Osteoblast (primary cell): ENCODE results near the gene TPD52L2. TPM values are rescaled to one million over a fixed set of nuclear protein-coding genes. Genes with fewer than 3 reads are reported as not detected.

Experiments
- DNase-seq: peaks from one replicate; pipeline ENCODE4 v3.0.0; 2011; ENCODE audit warnings: low spot score, mixed read lengths; ENCODE audit not compliant: insufficient read length; ENCODE audit errors: missing footprints
- H2AFZ ChIP-seq: 2 replicates; pipeline ENCODE4 v1.6.0; 2011; ENCODE audit warnings: mild to moderate bottlenecking, low read length
- H3K27ac ChIP-seq: 2 replicates; pipeline ENCODE4 v1.5.1; 2011; ENCODE audit warnings: mild to moderate bottlenecking, low read depth, low read length, moderate library complexity
- H3K27me3 ChIP-seq: 2 replicates; pipeline ENCODE4 v1.6.0; 2012; ENCODE audit warnings: mild to moderate bottlenecking, control low read depth, inconsistent platforms, low read length, moderate library complexity; ENCODE audit not compliant: insufficient read depth
- H3K36me3 ChIP-seq: 2 replicates; pipeline ENCODE4 v1.5.1; 2011; ENCODE audit warnings: mild to moderate bottlenecking, low read length, control low read depth, moderate library complexity; ENCODE audit not compliant: insufficient read depth
- H3K4me1 ChIP-seq: 2 replicates; pipeline ENCODE4 v1.5.1; 2011; ENCODE audit warnings: mild to moderate bottlenecking, low read length, control low read depth, moderate library complexity; ENCODE audit not compliant: insufficient read depth
- H3K4me2 ChIP-seq: 2 replicates; pipeline ENCODE4 v1.6.0; 2011; ENCODE audit warnings: mild to moderate bottlenecking, low read length; ENCODE audit not compliant: insufficient read depth
- H3K4me3 ChIP-seq: fragments of 200-600 bp; sonication (generic); 3 replicates; pipeline ENCODE4 v1.5.1; 2012; ENCODE audit warnings: mild to moderate bottlenecking, low read length, inconsistent platforms; ENCODE audit not compliant: insufficient read depth
- H3K79me2 ChIP-seq: 2 replicates; pipeline ENCODE4 v1.6.0; 2012; ENCODE audit warnings: mild to moderate bottlenecking, low read length, control low read depth, inconsistent platforms; ENCODE audit not compliant: insufficient read depth
- H3K9me3 ChIP-seq: 2 replicates; pipeline ENCODE4 v1.5.1; 2011; ENCODE audit warnings: low read depth, low read length, control low read depth
- H4K20me1 ChIP-seq: 2 replicates; pipeline ENCODE4 v1.6.0; 2012; ENCODE audit warnings: mild to moderate bottlenecking, low read length, control low read depth; ENCODE audit not compliant: insufficient read depth
- CTCF ChIP-seq: IDR thresholded peaks from 2 replicates; pipeline ENCODE4 v1.5.1; 2011; ENCODE audit warnings: mild to moderate bottlenecking, low read depth, low read length, moderate library complexity; ENCODE audit errors: extremely low read depth
- total RNA-seq: library from RNA; depleted of rRNA; stranded (reverse); fragments of >200 nt; gene quantifications from 2 replicates; pipeline ENCODE4 v1.2.3, GENCODE V29; 2012

The TPD52L2 gene
- total RNA-seq, 1 donor = 115 TPM

DNA sequence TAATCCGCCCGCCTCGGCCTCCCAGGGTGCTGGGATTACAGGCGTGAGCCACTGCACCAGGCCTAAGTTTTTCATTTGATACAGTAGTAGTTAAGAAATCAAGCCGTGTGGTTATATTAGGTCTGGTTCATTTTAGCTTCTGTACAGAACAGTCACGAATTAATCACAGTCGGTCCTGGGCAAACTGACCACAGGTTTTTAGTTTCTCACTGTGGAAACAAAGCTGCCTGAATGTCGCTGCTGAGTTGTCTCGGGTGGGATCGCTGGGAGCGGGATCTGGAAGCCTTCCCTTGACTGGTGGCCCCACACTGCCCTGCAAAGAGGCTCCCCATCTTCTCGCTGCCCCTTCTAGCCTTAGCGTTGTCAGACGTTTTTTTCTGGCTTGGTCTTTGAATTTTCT is 72.5 kb downstream of the TPD52L2 start:
- Histone ChIP-seq H3K4me1 (no peaks in the 10 kb centered on the region), H3K36me3 (peaks cover 39% of the 10 kb centered on the region), H2AFZ (no peak overlapping the region), H3K27me3 (no peaks in the 10 kb centered on the region), H3K27ac (no peak overlapping the region), H3K79me2 (peaks cover 52% of the 10 kb centered on the region), H3K4me2 (no peak overlapping the region), H3K4me3 (no peak overlapping the region), H3K9me3 (no peaks in the 10 kb centered on the region), H4K20me1 (peaks cover 52% of the 10 kb centered on the region)
- DNase-seq = peak; percentile 80
- no peak for TF ChIP-seq CTCF

- Histone ChIP-seq H3K4me3 (no peak overlapping the region), H3K4me2 (no peak overlapping the region), H3K27ac (no peak overlapping the region), H3K79me2 (peaks cover 41% of the 10 kb centered on the region), H3K27me3 (no peaks in the 10 kb centered on the region), H2AFZ (no peak overlapping the region), H4K20me1 (peaks cover 55% of the 10 kb centered on the region), H3K36me3 (peaks cover 36% of the 10 kb centered on the region), H3K4me1 (no peaks in the 10 kb centered on the region), H3K9me3 (no peaks in the 10 kb centered on the region)
- TF ChIP-seq CTCF = no peak
- peak; percentile 83 for DNase-seq
These were observed 74.2 kb downstream of the TPD52L2 start for GRCh38 chr20:63939061-63939935.

DNA sequence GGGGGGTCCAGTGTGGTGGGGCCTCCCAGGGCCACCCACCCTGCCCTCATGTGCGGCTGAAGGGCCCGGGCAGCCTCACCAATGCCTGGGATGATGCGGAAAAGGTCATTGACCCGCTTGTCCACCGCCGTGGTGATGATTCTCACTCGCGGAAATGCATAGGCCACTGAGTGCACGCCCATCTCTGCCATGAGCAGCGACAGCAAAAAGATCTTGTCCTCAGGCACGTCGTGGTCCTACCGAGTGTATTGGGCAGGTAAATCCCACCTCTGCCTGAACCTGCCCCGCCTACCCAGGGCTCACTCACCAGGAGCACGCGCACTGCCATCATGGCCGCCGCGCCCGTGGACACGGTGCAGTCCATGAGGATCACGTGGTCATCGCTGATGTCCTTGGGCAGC is 75.0 kb downstream of the TPD52L2 start:
- Histone ChIP-seq H3K9me3 (no peaks in the 10 kb centered on the region), H2AFZ (no peak overlapping the region), H3K4me3 (no peak overlapping the region), H3K79me2 (peaks cover 37% of the 10 kb centered on the region), H3K27me3 (no peaks in the 10 kb centered on the region), H4K20me1 (peaks cover 54% of the 10 kb centered on the region), H3K36me3 (peaks cover 30% of the 10 kb centered on the region), H3K4me1 (no peaks in the 10 kb centered on the region), H3K4me2 (no peak overlapping the region), H3K27ac (no peak overlapping the region)
- peak; percentile 69 for DNase-seq
- no peak for TF ChIP-seq CTCF

- peak; percentile 83 for DNase-seq
- no peak for TF ChIP-seq CTCF
- no peaks in the 10 kb centered on the region for H3K27me3 ChIP-seq
- H3K79me2 ChIP-seq = peaks cover 37% of the 10 kb centered on the region
- no peak overlapping the region for H3K4me2 ChIP-seq
- no peaks in the 10 kb centered on the region for H3K4me1 ChIP-seq
- H3K27ac ChIP-seq = no peak overlapping the region
- peaks cover 57% of the 10 kb centered on the region for H4K20me1 ChIP-seq
- peaks cover 27% of the 10 kb centered on the region for H3K36me3 ChIP-seq
- no peak overlapping the region for H3K4me3 ChIP-seq
- H3K9me3 ChIP-seq = no peaks in the 10 kb centered on the region
- H2AFZ ChIP-seq = no peak overlapping the region
These were observed 75.6 kb downstream of the TPD52L2 start for GRCh38 chr20:63940472-63941266.
